ENCODE measurements around the gene DNAH2.

The DNAH2 gene

DNA sequence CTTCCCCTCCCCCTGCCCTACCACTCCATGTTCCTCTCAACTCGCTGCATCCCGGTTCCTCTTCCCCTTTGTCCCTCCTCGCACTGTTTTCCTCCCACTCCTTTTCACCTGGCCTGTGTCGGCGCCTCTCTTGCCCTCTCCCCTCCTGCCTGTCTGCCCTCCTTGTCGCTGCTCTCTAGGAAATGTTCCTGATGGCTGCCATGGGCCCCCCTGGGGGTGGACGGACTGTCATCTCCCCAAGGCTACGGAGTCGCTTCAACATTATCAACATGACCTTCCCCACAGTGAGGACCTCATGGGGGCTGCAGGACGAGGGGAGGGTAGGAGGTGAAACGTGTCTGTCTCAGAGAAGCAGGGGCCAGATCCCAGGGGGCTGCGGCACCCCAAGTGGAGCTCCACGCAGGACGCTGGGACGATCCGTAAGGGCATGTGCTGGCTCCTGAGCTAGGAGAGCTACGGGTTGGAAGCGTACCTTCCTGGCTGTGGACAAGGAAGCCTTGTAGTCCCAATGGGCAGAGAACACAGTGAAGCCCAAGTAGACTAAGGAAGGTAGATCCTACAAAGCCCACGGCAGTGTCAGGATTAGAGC, 76.6 kb downstream of the DNAH2 start:
- CTCF ChIA-PET: interaction anchor here (0.6 kb wide), 1 partner anchor 9 kb away, joined by 3 read pairs; no protein-coding TSS in a partner anchor

GRCh38 chr17:7797976-7798375, 80.4 kb downstream of the DNAH2 start:
- TF ChIP-seq FOXK2 (IDR thresholded peaks at IDR 0.05) (no peak), SUZ12 (IDR thresholded peaks at IDR 0.05) (no peak), ZNF384 (IDR thresholded peaks at IDR 0.05) (no peak), FOXA1 (IDR thresholded peaks at IDR 0.05) (no peak), TARDBP (IDR thresholded peaks at IDR 0.05) (no peak), HDGF (IDR thresholded peaks at IDR 0.05; ENCODE audit: borderline replicate concordance) (no peak), PKNOX1 (IDR thresholded peaks at IDR 0.05) (no peak), BHLHE40 (IDR thresholded peaks at IDR 0.05; ENCODE audit: borderline replicate concordance) (no peak), ARNT (IDR thresholded peaks at IDR 0.05) (no peak), LEF1 (IDR thresholded peaks at IDR 0.05; ENCODE audit: borderline replicate concordance) (no peak), CTBP1 (IDR thresholded peaks at IDR 0.05; ENCODE audit: borderline replicate concordance) (no peak), ELF4 (IDR thresholded peaks at IDR 0.05) (no peak), L3MBTL2 (conservative IDR thresholded peaks at IDR 0.05) (no peak), SP1 (IDR thresholded peaks at IDR 0.05) (no peak), FOXM1 (IDR thresholded peaks at IDR 0.05; ENCODE audit: borderline replicate concordance) (no peak), NFRKB (IDR thresholded peaks at IDR 0.05) (no peak)
- ChIA-PET CTCF (no interaction called here), POLR2A (no interaction called here)
- no peak for DNase-seq (ENCODE audit: extremely low spot score)

More for the DNA sequence above, 76.6 kb downstream of the DNAH2 start:
- no peak for TF ChIP-seq SP1 (IDR thresholded peaks at IDR 0.05)
- no peak for TF ChIP-seq FOXK2 (IDR thresholded peaks at IDR 0.05)
- TF ChIP-seq FOXA1 (IDR thresholded peaks at IDR 0.05): no peak
- TF ChIP-seq PKNOX1 (IDR thresholded peaks at IDR 0.05): no peak
- no peak for TF ChIP-seq NFRKB (IDR thresholded peaks at IDR 0.05)
- TF ChIP-seq SUZ12 (IDR thresholded peaks at IDR 0.05): no peak
- TF ChIP-seq ZNF384 (IDR thresholded peaks at IDR 0.05): no peak
- no peak for TF ChIP-seq L3MBTL2 (conservative IDR thresholded peaks at IDR 0.05)
- TF ChIP-seq LEF1 (IDR thresholded peaks at IDR 0.05; ENCODE audit: borderline replicate concordance): no peak
- no peak for TF ChIP-seq CTBP1 (IDR thresholded peaks at IDR 0.05; ENCODE audit: borderline replicate concordance)
- TF ChIP-seq ARNT (IDR thresholded peaks at IDR 0.05): no peak
- no peak for TF ChIP-seq TARDBP (IDR thresholded peaks at IDR 0.05)
- POLR2A ChIA-PET: no interaction called here
- no peak for DNase-seq (ENCODE audit: extremely low spot score)

- no peak for DNase-seq (ENCODE audit: extremely low spot score)
- ChIA-PET CTCF (no interaction called here), POLR2A (no interaction called here)
- TF ChIP-seq SUZ12 (IDR thresholded peaks at IDR 0.05): no peak
- TF ChIP-seq FOXM1 (IDR thresholded peaks at IDR 0.05; ENCODE audit: borderline replicate concordance): no peak
- no peak for TF ChIP-seq BHLHE40 (IDR thresholded peaks at IDR 0.05; ENCODE audit: borderline replicate concordance)
- TF ChIP-seq ELF4 (IDR thresholded peaks at IDR 0.05): no peak
- no peak for TF ChIP-seq SP1 (IDR thresholded peaks at IDR 0.05)
- no peak for TF ChIP-seq PKNOX1 (IDR thresholded peaks at IDR 0.05)
- TF ChIP-seq HDGF (IDR thresholded peaks at IDR 0.05; ENCODE audit: borderline replicate concordance): no peak
- TF ChIP-seq TARDBP (IDR thresholded peaks at IDR 0.05): no peak
- no peak for TF ChIP-seq L3MBTL2 (conservative IDR thresholded peaks at IDR 0.05)
- no peak for TF ChIP-seq ZNF384 (IDR thresholded peaks at IDR 0.05)
- TF ChIP-seq FOXA1 (IDR thresholded peaks at IDR 0.05): no peak
- no peak for TF ChIP-seq LEF1 (IDR thresholded peaks at IDR 0.05; ENCODE audit: borderline replicate concordance)
- TF ChIP-seq CTBP1 (IDR thresholded peaks at IDR 0.05; ENCODE audit: borderline replicate concordance): no peak
- TF ChIP-seq ARNT (IDR thresholded peaks at IDR 0.05): no peak
Measured at GRCh38 chr17:7798839-7799238, 81.3 kb downstream of the DNAH2 start.

- no peak for TF ChIP-seq ELF4 (IDR thresholded peaks at IDR 0.05)
- no peak for TF ChIP-seq NFRKB (IDR thresholded peaks at IDR 0.05)
- CTCF ChIA-PET: no interaction called here
- POLR2A ChIA-PET: no interaction called here
- DNase-seq (ENCODE audit: extremely low spot score): no peak
Measured at GRCh38 chr17:7803981-7804380, 86.4 kb downstream of the DNAH2 start.

DNA sequence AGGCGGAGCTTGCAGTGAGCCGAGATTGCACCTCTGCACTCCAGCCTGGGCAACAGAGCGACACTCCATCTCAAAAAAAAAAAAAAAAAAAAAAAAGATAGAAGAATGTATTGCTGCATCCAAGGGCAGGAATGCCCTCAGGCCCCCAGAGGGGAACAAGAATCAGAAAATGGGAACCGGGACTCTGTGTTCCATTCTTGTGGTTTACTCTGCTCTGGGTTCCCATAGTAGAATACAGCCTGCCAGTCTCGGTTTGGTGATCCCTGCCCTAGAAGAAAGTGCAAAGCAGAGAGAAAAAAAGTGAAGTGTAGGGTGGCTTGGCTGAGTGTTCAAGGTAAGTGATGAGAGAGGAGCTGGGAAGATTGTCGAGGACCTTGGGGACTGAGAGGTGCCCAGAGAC, 89.0 kb downstream of the DNAH2 start:
- POLR2A ChIA-PET: no interaction called here
- DNase-seq (ENCODE audit: extremely low spot score): no peak
- CTCF ChIA-PET: no interaction called here
- no peak for TF ChIP-seq SP1 (IDR thresholded peaks at IDR 0.05)
- TF ChIP-seq ELF4 (IDR thresholded peaks at IDR 0.05): no peak
- TF ChIP-seq SUZ12 (IDR thresholded peaks at IDR 0.05): no peak
- TF ChIP-seq BHLHE40 (IDR thresholded peaks at IDR 0.05; ENCODE audit: borderline replicate concordance): no peak
- no peak for TF ChIP-seq FOXA1 (IDR thresholded peaks at IDR 0.05)
- no peak for TF ChIP-seq NFRKB (IDR thresholded peaks at IDR 0.05)
- TF ChIP-seq L3MBTL2 (conservative IDR thresholded peaks at IDR 0.05): no peak
- TF ChIP-seq ARNT (IDR thresholded peaks at IDR 0.05): no peak
- no peak for TF ChIP-seq ZNF384 (IDR thresholded peaks at IDR 0.05)
- no peak for TF ChIP-seq FOXK2 (IDR thresholded peaks at IDR 0.05)

- DNase-seq (ENCODE audit: extremely low spot score): no peak
- ChIA-PET CTCF (no interaction called here), POLR2A (no interaction called here)
- TF ChIP-seq HDGF (IDR thresholded peaks at IDR 0.05; ENCODE audit: borderline replicate concordance) (no peak), LEF1 (IDR thresholded peaks at IDR 0.05; ENCODE audit: borderline replicate concordance) (no peak), ELF4 (IDR thresholded peaks at IDR 0.05) (no peak), TARDBP (IDR thresholded peaks at IDR 0.05) (no peak), L3MBTL2 (conservative IDR thresholded peaks at IDR 0.05) (no peak), PKNOX1 (IDR thresholded peaks at IDR 0.05) (no peak), SUZ12 (IDR thresholded peaks at IDR 0.05) (no peak), ZNF384 (IDR thresholded peaks at IDR 0.05) (no peak), FOXK2 (IDR thresholded peaks at IDR 0.05) (no peak), FOXA1 (IDR thresholded peaks at IDR 0.05) (no peak), ARNT (IDR thresholded peaks at IDR 0.05) (no peak), SP1 (IDR thresholded peaks at IDR 0.05) (no peak), NFRKB (IDR thresholded peaks at IDR 0.05) (no peak), FOXM1 (IDR thresholded peaks at IDR 0.05; ENCODE audit: borderline replicate concordance) (no peak), CTBP1 (IDR thresholded peaks at IDR 0.05; ENCODE audit: borderline replicate concordance) (no peak), BHLHE40 (IDR thresholded peaks at IDR 0.05; ENCODE audit: borderline replicate concordance) (no peak)
Measured at GRCh38 chr17:7807206-7807605, 89.7 kb downstream of the DNAH2 start.

All from HEK293T (cell line).